ELF-1 (cell line): Measurements from ENCODE around the gene ZNRF3.
A peak's percentile ranks its signal among the peaks of the same experiment; 100 is the strongest.
"Not testable (repeated sequence)": the region's sequence is repeated elsewhere in the genome, so short reads cannot be mapped to it uniquely, and the experiment has no call there.

ENCODE experiments used
- DNase-seq: peaks from one replicate; pipeline ENCODE4 v3.0.0-alpha.2; 2016; ENCODE audit warnings: low read depth, low spot score

ZNRF3 gene

GRCh38 chr22:28984482-28985158, 101.2 kb downstream of the ZNRF3 start:
- no peak for DNase-seq

DNA sequence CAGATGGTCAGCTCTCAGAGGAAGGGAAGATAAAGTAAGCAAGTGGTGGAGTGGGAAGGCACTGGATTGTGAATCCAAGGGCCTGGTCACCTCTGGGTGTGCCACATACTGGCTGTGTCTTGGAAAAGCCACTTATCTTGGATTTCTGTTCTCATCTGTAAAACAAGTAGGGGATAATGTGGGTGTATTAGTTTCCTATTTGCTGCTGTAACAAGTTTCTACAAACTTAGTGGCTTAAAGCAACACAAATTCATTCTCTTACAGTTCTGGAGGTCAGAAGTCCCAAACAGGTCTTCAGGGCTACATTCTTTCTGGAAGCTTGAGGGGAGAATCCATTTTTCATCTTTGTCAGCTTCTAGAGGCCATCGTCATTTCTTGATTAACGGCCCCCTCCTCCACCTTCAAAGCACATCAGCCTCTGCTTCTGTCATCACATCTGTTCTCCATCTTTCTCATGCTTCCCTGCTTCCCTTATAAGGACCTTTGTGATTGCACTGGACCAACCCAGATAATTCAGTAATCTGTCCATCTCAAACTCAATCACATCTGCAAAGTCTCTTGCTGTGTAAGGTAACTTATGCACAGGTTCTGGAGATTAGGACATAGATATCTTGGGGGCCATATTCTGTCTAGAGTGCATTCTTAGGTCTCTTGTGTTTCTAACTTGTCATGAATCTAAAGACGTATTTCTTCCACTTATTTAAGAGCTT, 102.4 kb downstream of the ZNRF3 start:
- no peak for DNase-seq

DNA sequence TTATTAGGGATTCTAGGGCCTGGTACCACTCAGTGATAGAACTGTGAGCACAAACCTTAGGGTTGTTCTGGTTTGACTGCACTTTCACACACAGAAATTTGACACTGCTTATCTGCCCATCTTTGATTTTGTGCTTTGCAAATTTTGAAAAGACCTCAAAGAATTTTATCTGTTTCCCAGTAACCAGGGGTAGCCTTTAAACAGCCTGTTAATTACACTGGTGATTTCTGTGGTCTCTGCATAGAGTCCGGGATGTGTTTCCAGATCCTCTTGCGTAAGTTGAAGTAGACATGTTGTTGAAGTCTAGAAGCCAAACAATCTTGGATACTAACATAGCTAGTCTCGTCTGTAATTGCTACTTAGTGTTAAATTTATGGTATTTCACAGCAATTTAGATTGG, 103.0 kb downstream of the ZNRF3 start:
- peak; percentile 58 for DNase-seq

DNA sequence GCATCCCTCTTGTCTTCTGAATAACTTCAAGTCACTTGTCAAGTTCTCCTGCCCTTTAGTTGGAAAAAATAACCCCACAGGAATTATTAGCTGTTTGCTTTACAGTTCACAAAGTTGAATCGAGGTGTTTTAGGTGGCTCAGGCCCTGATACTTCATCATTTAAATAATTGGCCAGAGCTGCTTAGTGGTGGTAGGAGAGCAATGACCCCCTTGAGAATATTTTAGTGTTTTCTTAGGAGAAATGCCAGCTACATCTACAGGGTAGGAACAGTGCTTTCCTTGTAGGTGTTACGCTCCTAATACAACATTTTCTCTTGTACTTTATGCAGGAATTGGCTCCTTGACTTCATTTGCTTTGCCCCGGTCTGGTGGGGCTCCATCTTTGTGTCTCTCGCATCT, 105.1 kb downstream of the ZNRF3 start:
- DNase-seq, result no peak

DNA sequence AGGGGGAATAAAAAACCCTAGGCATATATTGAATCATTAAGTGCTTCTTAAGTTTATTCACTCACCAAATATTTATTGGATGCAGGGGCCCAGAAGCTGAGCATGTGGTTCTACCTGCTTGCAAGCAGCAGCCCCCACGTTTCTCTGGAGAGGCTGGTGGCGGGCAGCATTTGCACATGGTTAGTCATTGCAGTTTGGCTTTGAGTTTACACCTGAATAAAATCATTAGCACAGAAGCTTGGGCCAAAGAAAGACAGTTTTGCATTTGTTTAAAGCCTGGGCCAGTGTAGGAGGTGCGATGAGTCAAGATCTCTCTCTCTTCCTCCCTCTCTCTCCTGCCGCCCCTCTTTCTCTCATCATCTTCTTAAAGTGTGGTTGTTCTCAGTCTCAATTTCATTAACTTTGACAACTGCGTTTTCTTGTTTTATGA, 105.7 kb downstream of the ZNRF3 start:
- no peak for DNase-seq

- no peak for DNase-seq
Observed at GRCh38 chr22:28989484-28989883, 106.1 kb downstream of the ZNRF3 start.

- DNase-seq, result no peak
Observed at GRCh38 chr22:28989912-28990311, 106.5 kb downstream of the ZNRF3 start.

DNA sequence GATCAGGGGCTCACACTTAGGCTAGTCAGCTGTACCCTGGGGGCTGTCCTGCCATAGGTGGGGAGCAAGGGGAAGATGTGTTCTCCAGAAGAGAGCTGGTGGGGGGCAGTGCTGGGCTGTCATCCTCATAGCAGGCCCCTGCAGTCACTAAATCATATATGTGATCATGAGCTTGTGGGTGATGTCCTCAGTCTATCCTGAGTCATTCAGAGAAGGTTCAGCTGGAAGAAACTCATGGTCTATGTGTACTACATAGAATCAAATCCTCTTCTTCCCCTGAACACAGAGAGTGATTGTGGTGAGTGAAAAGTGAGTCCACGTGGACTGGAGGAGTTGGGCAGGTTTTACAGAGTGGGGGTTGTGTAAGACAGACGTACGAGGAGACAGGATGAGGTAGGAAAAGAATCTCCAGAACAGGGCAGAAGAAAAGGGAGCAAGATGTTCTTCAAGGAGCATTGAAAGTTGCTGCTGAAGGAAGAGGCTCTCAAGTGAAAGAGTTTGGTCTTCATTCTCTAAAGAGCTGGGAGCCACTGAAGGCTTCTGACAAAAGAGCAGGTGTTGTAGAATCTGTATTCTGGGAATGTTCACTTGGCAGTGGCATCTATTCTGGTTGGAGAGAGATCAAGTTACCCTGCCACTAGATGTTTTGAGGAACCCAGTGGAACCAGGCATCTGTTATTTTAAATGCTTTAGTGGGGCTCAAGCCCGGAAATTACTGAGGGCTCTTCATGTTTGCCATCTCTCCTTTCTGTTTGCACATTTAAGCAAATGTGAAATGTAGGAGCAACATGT, 109.4 kb downstream of the ZNRF3 start:
- no peak for DNase-seq

GRCh38 chr22:28994522-28994921, 111.2 kb downstream of the ZNRF3 start:
- no peak for DNase-seq

DNA sequence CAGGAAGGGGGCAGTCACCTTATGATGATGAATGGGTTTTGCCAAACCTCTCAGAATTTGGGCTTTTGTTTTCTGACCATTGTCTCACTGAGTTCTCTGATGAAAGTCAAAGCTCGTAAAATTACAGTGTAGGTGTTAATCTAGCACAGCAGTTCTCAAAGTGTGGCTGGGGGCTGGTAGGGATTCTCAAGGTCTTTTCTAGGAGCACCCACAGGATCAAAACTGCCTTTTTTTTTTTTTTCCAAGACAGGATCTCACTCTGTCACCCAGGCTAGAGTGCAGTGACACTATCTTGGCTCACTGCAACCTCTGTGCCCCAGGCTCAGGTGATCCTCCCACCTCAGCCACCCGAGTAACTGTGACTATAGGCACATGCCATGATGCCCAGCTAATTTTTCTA, 112.2 kb downstream of the ZNRF3 start:
- no peak for DNase-seq

DNA sequence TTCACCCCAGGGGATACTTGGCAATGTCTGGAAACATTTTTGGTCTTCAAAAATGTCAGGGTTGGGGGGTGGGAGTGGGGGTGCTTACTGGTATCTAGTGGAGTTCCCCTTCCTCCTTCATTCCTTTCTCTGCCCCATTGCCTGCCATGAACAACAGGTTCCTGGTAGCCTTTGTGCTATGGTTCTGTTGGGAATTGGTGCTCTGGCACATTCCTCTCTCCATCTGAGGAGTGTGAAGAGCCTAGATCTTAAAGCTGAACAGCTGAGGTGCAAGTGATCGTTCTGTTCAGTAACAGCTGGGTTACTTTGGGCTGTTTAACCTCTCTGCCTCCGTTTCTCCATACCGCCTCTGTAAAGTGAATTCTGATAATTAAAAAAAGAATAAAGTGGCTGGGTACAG, 114.0 kb downstream of the ZNRF3 start:
- DNase-seq, result no peak

GRCh38 chr22:28998681-28999080, 115.3 kb downstream of the ZNRF3 start:
- DNase-seq, result no peak

DNA sequence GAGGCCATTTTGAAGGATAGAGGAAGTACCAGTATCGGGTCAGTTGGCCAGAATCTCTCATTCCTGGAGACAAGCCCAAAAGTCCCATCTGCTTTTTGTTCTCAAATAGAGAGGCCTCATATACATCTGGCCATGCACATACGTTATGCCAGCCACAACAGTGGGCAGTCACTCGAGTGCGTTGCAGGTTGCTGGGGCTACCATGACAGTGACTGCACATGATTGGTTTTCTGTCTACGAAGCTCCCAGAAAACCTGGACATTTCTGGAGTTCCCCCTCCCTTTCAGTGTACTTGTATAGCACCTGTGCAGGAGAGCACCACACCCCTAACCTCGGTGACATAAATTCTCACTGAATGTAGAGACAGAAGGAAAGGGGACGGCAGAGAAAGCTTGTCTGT, 116.1 kb downstream of the ZNRF3 start:
- no peak for DNase-seq

- DNase-seq, result no peak
Observed at GRCh38 chr22:28999919-29000556, 116.7 kb downstream of the ZNRF3 start.

DNA sequence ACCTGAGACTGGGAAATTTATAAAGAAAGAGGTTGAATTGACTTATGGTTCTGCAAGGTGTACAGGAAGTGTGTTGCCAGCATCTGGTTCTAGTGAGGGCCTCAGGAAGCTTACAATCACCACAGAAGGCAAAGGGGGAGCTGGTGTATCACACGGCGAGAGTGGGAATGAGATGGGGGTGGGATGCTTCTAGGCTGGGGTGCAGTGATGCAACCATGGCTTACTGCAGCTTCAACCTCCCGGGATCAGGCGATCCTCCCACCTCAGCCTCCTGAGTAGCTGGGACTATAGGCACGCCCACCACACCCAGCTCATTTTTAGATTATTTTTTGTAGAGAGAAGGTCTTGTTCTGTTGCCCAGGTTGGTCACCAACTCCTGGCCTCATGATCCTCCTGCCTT, 117.3 kb downstream of the ZNRF3 start:
- no peak for DNase-seq

DNA sequence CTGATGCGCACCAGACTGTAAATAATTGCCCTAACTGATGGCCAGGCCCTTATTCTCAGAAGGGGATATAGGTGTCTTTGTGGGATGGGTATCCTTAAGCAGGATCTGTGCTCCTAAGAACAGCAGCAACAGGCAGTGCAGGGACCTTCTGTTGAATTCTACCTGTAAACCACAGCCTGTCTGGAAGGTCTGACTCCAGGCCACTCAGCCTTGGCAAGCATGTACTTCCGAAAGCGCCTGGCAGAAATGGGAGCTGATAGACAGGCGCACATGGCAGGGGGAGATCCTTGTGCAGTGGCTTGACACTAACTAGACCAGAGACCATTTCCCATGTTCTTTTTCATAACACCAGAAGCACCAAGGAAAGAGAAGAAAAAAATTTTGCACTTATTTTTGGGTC, 119.2 kb downstream of the ZNRF3 start:
- no peak for DNase-seq

GRCh38 chr22:29003552-29003951, 120.2 kb downstream of the ZNRF3 start:
- no peak for DNase-seq

DNA sequence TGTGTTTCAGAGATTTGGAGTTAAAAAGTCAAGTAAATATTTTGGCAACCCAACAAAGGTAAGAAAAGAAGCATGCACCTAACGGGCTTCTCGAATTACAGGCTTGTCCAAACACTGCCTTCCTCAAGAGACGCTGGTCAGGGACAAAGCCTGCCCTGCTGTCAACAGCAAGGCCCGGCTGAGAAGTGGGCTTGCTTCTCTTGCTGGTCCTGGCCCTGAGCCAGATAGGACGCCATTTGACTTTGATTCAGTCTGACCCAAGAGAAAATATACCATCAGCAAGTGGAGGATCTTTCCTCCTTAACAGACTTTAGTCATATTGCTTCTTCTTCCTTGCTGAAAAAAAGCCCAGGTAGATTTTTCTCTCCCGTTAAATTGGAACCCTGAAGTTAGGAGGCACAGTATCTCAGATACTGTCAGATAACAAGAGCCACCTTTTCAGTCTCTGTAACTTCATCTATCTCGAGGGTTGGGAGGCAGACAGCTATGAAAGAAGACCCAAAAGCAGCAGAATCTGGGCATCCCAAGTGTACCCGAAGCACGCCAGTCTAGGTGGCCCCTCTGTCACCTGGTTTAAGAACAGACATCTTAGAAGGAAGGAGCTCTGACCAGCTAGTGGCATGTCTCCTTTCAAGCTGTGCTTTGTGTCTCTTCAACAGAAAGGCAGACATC, 120.7 kb downstream of the ZNRF3 start:
- DNase-seq, result peak; percentile 72

DNA sequence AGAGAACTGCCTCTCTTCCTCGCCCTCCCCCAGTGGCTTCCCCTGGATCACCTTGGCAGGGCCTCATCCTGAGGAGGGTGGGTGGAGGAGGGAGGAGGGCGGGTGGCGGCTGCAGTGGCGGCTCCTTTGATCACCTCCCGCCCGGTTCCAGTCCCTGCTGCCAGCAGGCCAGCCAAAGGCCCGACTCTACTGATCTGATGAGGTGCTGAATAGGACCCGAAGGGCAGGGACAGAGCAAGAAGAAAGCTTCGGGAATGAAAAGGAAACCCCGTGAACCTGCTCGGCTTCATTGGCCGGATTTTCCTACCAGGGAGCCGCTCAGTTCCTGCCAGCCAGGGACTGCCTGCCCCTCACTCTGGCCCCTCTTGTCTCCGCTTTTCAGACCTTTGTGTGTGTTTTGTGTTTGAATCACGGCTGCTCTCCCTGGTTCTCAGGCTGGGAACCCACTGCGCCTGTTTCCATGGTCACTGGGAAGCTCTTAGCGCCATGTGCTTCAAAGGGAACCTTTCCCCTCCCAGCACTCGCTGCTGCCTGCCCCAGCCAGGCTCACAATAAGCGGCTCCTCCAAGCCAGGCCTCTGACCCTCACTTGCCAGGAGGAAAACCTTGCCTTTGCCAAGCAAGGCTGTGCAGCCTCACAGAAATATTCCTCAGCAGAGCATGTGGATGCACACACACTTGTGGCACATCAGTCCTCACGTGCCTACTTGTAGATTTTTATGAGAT, 121.4 kb downstream of the ZNRF3 start:
- DNase-seq, result peak; percentile 94

- not testable (repeated sequence) for DNase-seq
Observed at GRCh38 chr22:29005754-29006153, 122.4 kb downstream of the ZNRF3 start.

DNA sequence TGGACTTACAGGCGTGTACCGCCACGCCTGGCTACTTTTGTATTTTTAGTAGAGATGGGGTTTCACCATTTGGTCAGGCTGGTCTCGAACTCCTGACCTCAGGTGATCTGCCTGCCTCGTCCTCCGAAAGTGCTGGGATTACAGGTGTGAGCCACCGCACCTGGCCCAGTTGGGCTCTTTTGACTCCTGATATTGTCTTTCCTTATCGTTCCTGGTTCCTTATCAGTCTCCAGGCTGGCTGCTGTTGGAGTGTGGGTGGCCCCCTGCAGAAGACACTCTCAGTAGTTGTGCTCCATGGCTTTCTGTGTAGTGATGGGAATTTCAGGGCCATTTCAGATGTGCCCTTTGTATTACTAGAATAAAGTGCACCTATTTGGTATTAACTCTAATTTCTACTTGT, 123.0 kb downstream of the ZNRF3 start:
- DNase-seq, result no peak
